Right lobe of liver (tissue), 6 donors: ENCODE data around the gene FMO3. TPM values are rescaled to one million over a fixed set of nuclear protein-coding genes. Genes with fewer than 3 reads are reported as not detected.

Experiments
- ATAC-seq, 4 donors: fragments of 200-7000 bp; cut with Tn5 transposase; one replicate each; pipeline ENCODE4 v1.9.1; 2020; ENCODE audit warnings: mild to moderate bottlenecking in 4 of 4, moderate library complexity in 4 of 4
- DNase-seq, 3 donors: peaks; one replicate each; pipeline ENCODE4 v3.0.0-alpha.2; 2020
- H3K27ac ChIP-seq, 3 donors: fragments of 200-600 bp; one replicate each; pipeline ENCODE4 v1.8.0; 2022
- H3K27me3 ChIP-seq, 2 donors: fragments of 200-600 bp; one replicate each; pipeline ENCODE4 v1.8.0; 2022
- H3K36me3 ChIP-seq, 4 donors: fragments of 200-600 bp; sonication (generic) in 1 of 4; one replicate each; pipeline versions ENCODE4 v1.5.1 to v1.8.0; 2017 to 2022; ENCODE audit warnings: control low read depth in 1 of 4
- H3K4me1 ChIP-seq, 4 donors: fragments of 200-600 bp; sonication (generic) in 1 of 4; one replicate each; pipeline versions ENCODE4 v1.5.1 to v1.8.0; 2017 to 2022; ENCODE audit warnings: control low read depth in 1 of 4
- H3K4me3 ChIP-seq, 3 donors: fragments of 200-600 bp; one replicate each; pipeline ENCODE4 v1.8.0; 2022
- H3K9me3 ChIP-seq, 4 donors: fragments of 200-600 bp; sonication (generic) in 1 of 4; one replicate each; pipeline versions ENCODE4 v1.5.1 to v1.8.0; 2017 to 2022; ENCODE audit warnings: control low read depth in 1 of 4
- CTCF ChIP-seq, 4 donors: fragments of 200-600 bp in 3 of 4; fragments of 450-650 bp in 1 of 4; IDR thresholded peaks; one replicate each; pipeline versions ENCODE4 v1.5.1 to v1.8.0; 2016 to 2022; ENCODE audit warnings: antibody characterized with exemption in 4 of 4, mild to moderate bottlenecking in 2 of 4
- POLR2A ChIP-seq: fragments of 450-650 bp; IDR thresholded peaks from one replicate; pipeline ENCODE4 v1.6.1; 2017; ENCODE audit warnings: antibody characterized with exemption, mild to moderate bottlenecking
- WGBS: methylation state at CpG from one replicate; pipeline ENCODE4 v1.1.6; 2018; ENCODE audit warnings: low coverage, low lambda C conversion rate; ENCODE audit not compliant: insufficient coverage; ENCODE audit errors: missing lambda C conversion rate; 5-methylcytosine and 5-hydroxymethylcytosine counted together
- intact Hi-C, 2 donors: fragments of 100-400 bp; cut with DNase I; formaldehyde crosslinking; loops; one replicate each; pipeline versions ENCODE4 v1.11.2 to v1.14.1; 2022
- microRNA counts: library from miRNA; unstranded; fragments of <30 nt; microRNA quantifications from one replicate; lab custom pipeline; 2016
- microRNA-seq, 2 donors: library from miRNA; unstranded; fragments of <30 nt; microRNA quantifications; one replicate each; pipeline ENCODE4, GENCODE V29; 2019 to 2020
- small RNA-seq, 2 experiments: library from RNA; depleted of rRNA; stranded (forward); fragments of <200 nt; gene quantifications; one replicate each; pipeline ENCODE3, GENCODE V24; 2016
- total RNA-seq, 6 experiments: library from RNA; depleted of rRNA in 2 of 6; stranded (reverse); fragments of >200 nt in 2 of 6; fragmentation: NEBNext Ultra II Directional in 3 of 6; extraction: Animal tissue kit (Norgen Biotek cat#: 25700) in 3 of 6; gene quantifications; one replicate each; pipeline versions ENCODE4 v1.1.0 to v1.2.4, GENCODE V29; 2016 to 2023
- donor health status: DM: no; HTN: yes; CAD: no.
- donor health status: DM: no; HTN: no; CAD: no.
- donor health status: DM: no; HTN: no; CAD: no.
- donor health status: DM: no; HTN: yes; CAD: no.
- donor health status: DM: no; HTN: yes; CAD: no.

FMO3 gene
- total RNA-seq, 6 experiments from 2014 or later, result 107 to 428 (median 326) TPM

GRCh38 chr1:171160211-171160610 lies 69.5 kb downstream of the FMO3 start:
- Histone ChIP-seq H3K4me1 (peaks cover 0 to 25% (median 9%) of the 10 kb centered on the region in 4 donors), H3K4me3 (no peak overlapping the region), H3K27me3 (no peaks in the 10 kb centered on the region), H3K27ac (peak overlapping the region; percentile 77 to 88 (median 84)), H3K36me3 (no peaks in the 10 kb centered on the region), H3K9me3 (no peaks in the 10 kb centered on the region)
- DNase-seq, result no peak
- 8% methylated on average over 3 of the region's 3 CpGs for whole genome bisulfite sequencing
- TF ChIP-seq CTCF (IDR thresholded peaks at IDR 0.05), result no peak
- no peak for TF ChIP-seq POLR2A
- ATAC-seq, result peak; percentile 67 to 75 (median 72)
- intact Hi-C loops, result no loop called here

DNA sequence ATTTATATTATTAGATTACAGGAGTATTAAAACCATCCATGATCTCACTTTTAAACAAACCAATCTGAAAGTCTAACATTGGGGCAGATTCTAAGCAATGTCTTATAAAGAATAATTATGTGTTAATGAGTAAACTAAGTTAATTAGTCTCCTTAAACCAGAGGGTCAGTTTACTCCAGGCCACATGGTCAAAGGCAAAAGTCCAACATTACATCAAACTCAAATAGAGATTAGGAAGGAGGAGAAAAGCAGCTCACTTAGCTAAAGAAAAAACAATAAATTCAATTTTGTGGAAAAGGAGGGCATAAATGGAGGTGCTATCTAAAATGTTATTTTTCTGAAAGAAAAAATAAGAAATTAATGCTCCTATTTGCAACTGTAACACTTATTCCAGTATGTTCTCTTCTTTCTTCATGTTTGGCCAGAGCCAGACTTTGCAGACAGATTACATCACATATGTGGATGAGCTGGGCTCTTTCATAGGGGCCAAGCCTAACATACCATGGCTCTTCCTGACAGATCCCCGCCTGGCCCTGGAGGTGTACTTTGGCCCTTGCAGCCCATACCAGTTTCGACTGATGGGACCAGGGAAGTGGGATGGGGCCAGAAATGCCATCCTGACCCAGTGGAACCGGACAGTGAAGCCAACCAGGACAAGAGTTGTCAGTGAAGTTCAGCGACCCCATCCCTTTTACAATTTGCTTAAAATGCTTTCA lies 70.1 kb downstream of the FMO3 start:
- ATAC-seq (peak; percentile 95 to 99 (median 97)), DNase-seq (peak; percentile 81 to 91 (median 89))
- Histone ChIP-seq H3K4me3 (no peak overlapping the region), H3K27ac (peak overlapping the region; percentile 77 to 88 (median 84)), H3K4me1 (peaks cover 0 to 25% (median 9%) of the 10 kb centered on the region in 4 donors), H3K27me3 (no peaks in the 10 kb centered on the region), H3K9me3 (no peaks in the 10 kb centered on the region), H3K36me3 (no peaks in the 10 kb centered on the region)
- TF ChIP-seq POLR2A (no peak), CTCF (IDR thresholded peaks at IDR 0.05) (no peak)
- 15% methylated on average over 3 of the region's 4 CpGs for whole genome bisulfite sequencing
- intact Hi-C loops, result no loop called here

DNA sequence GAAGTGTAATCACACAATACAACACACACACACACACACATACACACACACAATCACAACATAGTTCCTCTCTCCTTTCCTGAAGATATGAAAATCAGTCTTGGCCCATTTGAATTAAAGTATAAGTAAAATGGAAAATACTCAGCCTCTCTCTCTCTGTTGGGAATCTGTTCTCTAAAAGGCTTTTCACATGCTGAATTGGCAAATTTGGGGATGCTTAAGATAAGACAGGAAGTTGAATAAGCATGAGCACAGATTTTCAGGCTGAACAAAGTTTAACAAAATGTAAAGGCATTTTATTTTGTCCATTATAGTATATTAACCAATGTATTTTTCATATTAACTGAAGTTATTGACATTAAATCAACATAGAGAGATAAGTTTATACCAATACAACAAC lies 70.7 kb downstream of the FMO3 start:
- TF ChIP-seq CTCF (IDR thresholded peaks at IDR 0.05) (no peak), POLR2A (no peak)
- Histone ChIP-seq H3K9me3 (no peaks in the 10 kb centered on the region), H3K27ac (peak overlapping the region; percentile 77 to 88 (median 84)), H3K4me1 (peaks cover 0 to 25% (median 9%) of the 10 kb centered on the region in 4 donors), H3K4me3 (no peak overlapping the region), H3K27me3 (no peaks in the 10 kb centered on the region), H3K36me3 (no peaks in the 10 kb centered on the region)
- intact Hi-C loops, result no loop called here
- DNase-seq, result no peak
- peak in 2 of 4 donors; percentile 6 to 9 for ATAC-seq

GRCh38 chr1:171166361-171166760 lies 75.7 kb downstream of the FMO3 start:
- no peak for ATAC-seq
- Histone ChIP-seq H3K4me3 (no peak overlapping the region), H3K27me3 (no peaks in the 10 kb centered on the region), H3K36me3 (no peaks in the 10 kb centered on the region), H3K27ac (no peak overlapping the region), H3K4me1 (peaks cover 0 to 5% (median 2%) of the 10 kb centered on the region in 4 donors), H3K9me3 (no peaks in the 10 kb centered on the region)
- intact Hi-C loops, result no loop called here
- DNase-seq, result no peak
- TF ChIP-seq POLR2A, result no peak
- TF ChIP-seq CTCF (IDR thresholded peaks at IDR 0.05), result no peak
- 86% methylated on average over 2 of the region's 2 CpGs for WGBS

MicroRNAs within 50 kb of the gene (microRNA counts, 767-probe panel; counts per million panel counts)
- 237 counts per million for microRNA hsa-miR-1295a (lab: Ali Mortazavi, UCI)

Small RNAs within 50 kb of the gene (microRNA-seq; reads per million reads assigned to microRNA genes)
- 0 reads per million in 2 donors for gene MIR1295A
- gene MIR1295B, result 0 reads per million in 2 donors

Small RNAs within 50 kb of the gene (small RNA-seq; reads per million reads assigned to genes)
- 1.1 to 1.8 reads per million in 2 experiments for gene MIR1295A

Other genes starting within 250 kb of the FMO3 start
- gene MROH9, start 155.4 kb upstream of the FMO3 start, total RNA-seq, result not detected
- 1 to 10 TPM; 1.0 to 6.8 (median 3.9) TPM for gene FMO2, start 94.4 kb downstream of the FMO3 start, total RNA-seq
- 1 to 10 TPM in 3 of 6 experiments, under 1 TPM in 3; 0.15 to 7.6 (median 2.5) TPM for gene FMO1, start 157.6 kb downstream of the FMO3 start, total RNA-seq
- gene FMO4, start 223.3 kb downstream of the FMO3 start, total RNA-seq, result 10 to 100 TPM; 12.8 to 32.7 (median 20.0) TPM